AG09309 (cell line): ENCODE data around the gene PROKR2.

ENCODE experiments used
- DNase-seq: peaks from one replicate; pipeline ENCODE4 v3.0.0-alpha.2; 2010; ENCODE audit warnings: low read depth
- H3K4me3 ChIP-seq: 2 replicates; pipeline ENCODE4 v1.5.1; 2011; ENCODE audit warnings: mild to moderate bottlenecking, low read depth, low read length, moderate library complexity; ENCODE audit not compliant: control insufficient read depth
- CTCF ChIP-seq: IDR thresholded peaks from 2 replicates; pipeline ENCODE4 v1.5.1; 2011; ENCODE audit warnings: mild to moderate bottlenecking, low read depth, low read length, inconsistent platforms; ENCODE audit not compliant: insufficient read depth, control insufficient read depth; ENCODE audit errors: missing control alignments

PROKR2 gene

GRCh38 chr20:5268449-5268848 is 48.3 kb downstream of the PROKR2 start:
- TF ChIP-seq CTCF: no peak
- no peak overlapping the region for H3K4me3 ChIP-seq
- DNase-seq: no peak

GRCh38 chr20:5267092-5267491 is 49.7 kb downstream of the PROKR2 start:
- TF ChIP-seq CTCF: no peak
- no peak for DNase-seq
- no peak overlapping the region for H3K4me3 ChIP-seq
